Activated naive CD8-positive, alpha-beta T cell (primary cell): ENCODE measurements around the gene AGER.
"Not testable (repeated sequence)": the region's sequence is repeated elsewhere in the genome, so short reads cannot be mapped to it uniquely, and the experiment has no call there.

Experiments
- H3K27ac Mint-ChIP-seq: one replicate; pipeline ENCODE4 v1.8.0; 2021; ENCODE audit warnings: mixed read lengths
- H3K27me3 Mint-ChIP-seq: one replicate; pipeline ENCODE4 v1.8.0; 2021; ENCODE audit warnings: mixed read lengths
- H3K36me3 Mint-ChIP-seq: one replicate; pipeline ENCODE4 v1.8.0; 2021; ENCODE audit warnings: mixed read lengths
- H3K4me1 Mint-ChIP-seq: one replicate; pipeline ENCODE4 v1.8.0; 2021; ENCODE audit warnings: low read depth, mixed read lengths
- H3K4me3 Mint-ChIP-seq: one replicate; pipeline ENCODE4 v1.8.0; 2021; ENCODE audit warnings: mild to moderate bottlenecking, mixed read lengths
- H3K9me3 Mint-ChIP-seq: one replicate; pipeline ENCODE4 v1.8.0; 2021; ENCODE audit warnings: low read depth, mixed read lengths

Gene AGER

GRCh38 chr6:32210191-32210601 lies 26.1 kb upstream of the AGER start:
- Mint-ChIP-seq H3K4me3 (no peak overlapping the region), H3K27ac (no peak overlapping the region), H3K27me3 (no peaks in the 10 kb centered on the region), H3K36me3 (no peaks in the 10 kb centered on the region), H3K4me1 (no peaks in the 10 kb centered on the region), H3K9me3 (no peaks in the 10 kb centered on the region)

DNA sequence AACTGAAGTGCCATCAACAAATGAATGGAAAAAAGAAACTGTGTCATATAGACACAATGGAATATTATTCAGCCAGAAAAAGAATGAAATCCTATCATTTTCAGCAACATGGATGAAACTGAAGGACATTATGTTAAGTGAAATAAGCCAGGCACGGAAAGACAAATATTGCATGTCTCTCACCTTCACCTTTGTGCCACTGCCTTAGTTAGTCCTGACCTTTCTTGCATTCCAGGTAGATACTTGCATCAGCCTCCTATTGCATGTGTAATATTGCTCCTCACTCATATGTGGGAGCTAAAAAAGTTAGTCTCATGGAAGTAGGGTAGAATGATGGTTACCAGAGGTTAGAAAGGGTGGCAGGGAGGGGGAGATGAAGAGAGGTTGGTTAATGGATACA lies 24.9 kb upstream of the AGER start:
- Mint-ChIP-seq H3K4me1 (no peaks in the 10 kb centered on the region), H3K27me3 (no peaks in the 10 kb centered on the region)

DNA sequence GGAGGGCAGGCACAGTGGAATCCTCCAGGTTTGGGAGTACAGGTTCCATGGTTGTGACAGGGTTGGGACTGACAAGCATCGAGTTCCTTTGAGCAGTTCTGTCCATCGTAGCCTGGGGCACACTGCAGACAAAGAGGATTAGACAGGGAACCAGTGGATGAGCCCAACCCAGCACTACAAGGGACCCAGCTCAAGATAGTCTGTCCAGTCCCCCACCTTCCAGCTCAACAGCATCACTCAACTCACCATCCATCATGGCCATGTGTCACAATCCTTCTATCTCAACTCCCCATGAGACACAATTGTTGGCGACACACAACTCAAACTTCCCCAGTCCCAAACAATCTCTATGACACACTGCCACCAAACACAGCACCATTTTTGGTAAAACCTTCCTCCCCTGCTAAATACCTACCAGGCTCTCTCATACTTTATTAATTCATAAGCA lies 20.2 kb upstream of the AGER start:
- Mint-ChIP-seq H3K4me3 (no peak overlapping the region), H3K4me1 (no peaks in the 10 kb centered on the region), H3K9me3 (no peaks in the 10 kb centered on the region), H3K27me3 (no peaks in the 10 kb centered on the region), H3K36me3 (no peaks in the 10 kb centered on the region), H3K27ac (no peak overlapping the region)

More for the DNA sequence above, 24.9 kb upstream of the AGER start:
- Mint-ChIP-seq H3K27ac (no peak overlapping the region), H3K9me3 (no peaks in the 10 kb centered on the region), H3K4me3 (no peak overlapping the region), H3K36me3 (no peaks in the 10 kb centered on the region)

GRCh38 chr6:32203426-32204267 lies 19.6 kb upstream of the AGER start:
- Mint-ChIP-seq H3K9me3 (no peaks in the 10 kb centered on the region), H3K27ac (no peak overlapping the region), H3K4me1 (no peaks in the 10 kb centered on the region), H3K27me3 (no peaks in the 10 kb centered on the region), H3K36me3 (no peaks in the 10 kb centered on the region), H3K4me3 (no peak overlapping the region)

- H3K36me3 Mint-ChIP-seq, result no peaks in the 10 kb centered on the region
- no peak overlapping the region for H3K4me3 Mint-ChIP-seq
- no peaks in the 10 kb centered on the region for H3K9me3 Mint-ChIP-seq
- no peak overlapping the region for H3K27ac Mint-ChIP-seq
- H3K4me1 Mint-ChIP-seq, result no peaks in the 10 kb centered on the region
- no peaks in the 10 kb centered on the region for H3K27me3 Mint-ChIP-seq
These were observed 18.1 kb upstream of the AGER start for GRCh38 chr6:32202186-32202585.

- H3K4me3 Mint-ChIP-seq, result no peak overlapping the region
- H3K9me3 Mint-ChIP-seq, result no peaks in the 10 kb centered on the region
- H3K36me3 Mint-ChIP-seq, result no peaks in the 10 kb centered on the region
- H3K27me3 Mint-ChIP-seq, result no peaks in the 10 kb centered on the region
- peaks cover 4% of the 10 kb centered on the region for H3K4me1 Mint-ChIP-seq
- H3K27ac Mint-ChIP-seq, result no peak overlapping the region
These were observed 16.8 kb upstream of the AGER start for GRCh38 chr6:32200711-32201475.

DNA sequence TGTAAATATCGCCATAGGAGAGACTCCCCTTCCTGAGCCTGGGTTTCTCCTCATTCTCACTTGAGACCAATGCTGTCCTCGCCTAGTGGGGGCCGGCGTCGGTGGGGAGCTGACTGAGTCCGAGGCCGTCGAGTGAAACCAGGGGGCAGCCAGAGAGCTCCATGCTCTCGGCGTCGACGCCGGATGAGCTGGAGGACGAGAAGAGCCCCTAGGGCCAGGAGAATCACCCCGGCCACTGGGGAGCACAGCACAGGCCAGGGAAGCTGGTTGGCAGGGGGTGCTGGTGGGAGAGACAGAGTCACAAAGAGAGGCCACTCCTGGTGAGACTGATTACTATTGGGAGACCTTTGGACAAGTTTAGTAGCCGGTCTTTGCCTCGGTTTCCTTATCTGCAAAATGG lies 14.8 kb upstream of the AGER start:
- Mint-ChIP-seq H3K4me1 (peaks cover 19% of the 10 kb centered on the region), H3K27me3 (no peaks in the 10 kb centered on the region), H3K4me3 (no peak overlapping the region), H3K27ac (no peak overlapping the region), H3K9me3 (no peaks in the 10 kb centered on the region), H3K36me3 (no peaks in the 10 kb centered on the region)

DNA sequence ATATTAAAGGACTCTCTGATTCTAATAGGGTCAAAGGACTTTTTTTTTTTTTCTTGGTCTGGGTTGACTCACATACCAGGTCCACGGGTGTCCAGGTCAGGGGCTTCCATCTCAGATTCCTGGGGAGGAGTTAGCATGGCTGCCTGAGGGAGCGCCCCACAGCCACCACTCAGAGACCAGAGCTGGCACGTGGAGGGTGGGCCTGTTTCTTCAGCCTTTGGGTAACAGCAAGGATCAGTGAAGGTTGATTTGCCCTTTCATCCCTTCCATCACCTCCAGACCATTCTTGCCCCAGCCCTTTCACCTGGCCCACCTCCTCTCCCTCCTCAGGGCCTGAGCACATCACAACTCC lies 14.3 kb upstream of the AGER start:
- peaks cover 25% of the 10 kb centered on the region for H3K4me1 Mint-ChIP-seq
- H3K36me3 Mint-ChIP-seq, result no peaks in the 10 kb centered on the region
- no peaks in the 10 kb centered on the region for H3K9me3 Mint-ChIP-seq
- H3K27me3 Mint-ChIP-seq, result no peaks in the 10 kb centered on the region
- peak overlapping the region; percentile 10 for H3K27ac Mint-ChIP-seq
- no peak overlapping the region for H3K4me3 Mint-ChIP-seq

- Mint-ChIP-seq H3K4me3 (peak overlapping the region; percentile 95), H3K9me3 (no peaks in the 10 kb centered on the region), H3K27me3 (no peaks in the 10 kb centered on the region), H3K4me1 (peaks cover 32% of the 10 kb centered on the region), H3K36me3 (no peaks in the 10 kb centered on the region), H3K27ac (peak overlapping the region; percentile 97)
These were observed 12.9 kb upstream of the AGER start for GRCh38 chr6:32196682-32197616.

DNA sequence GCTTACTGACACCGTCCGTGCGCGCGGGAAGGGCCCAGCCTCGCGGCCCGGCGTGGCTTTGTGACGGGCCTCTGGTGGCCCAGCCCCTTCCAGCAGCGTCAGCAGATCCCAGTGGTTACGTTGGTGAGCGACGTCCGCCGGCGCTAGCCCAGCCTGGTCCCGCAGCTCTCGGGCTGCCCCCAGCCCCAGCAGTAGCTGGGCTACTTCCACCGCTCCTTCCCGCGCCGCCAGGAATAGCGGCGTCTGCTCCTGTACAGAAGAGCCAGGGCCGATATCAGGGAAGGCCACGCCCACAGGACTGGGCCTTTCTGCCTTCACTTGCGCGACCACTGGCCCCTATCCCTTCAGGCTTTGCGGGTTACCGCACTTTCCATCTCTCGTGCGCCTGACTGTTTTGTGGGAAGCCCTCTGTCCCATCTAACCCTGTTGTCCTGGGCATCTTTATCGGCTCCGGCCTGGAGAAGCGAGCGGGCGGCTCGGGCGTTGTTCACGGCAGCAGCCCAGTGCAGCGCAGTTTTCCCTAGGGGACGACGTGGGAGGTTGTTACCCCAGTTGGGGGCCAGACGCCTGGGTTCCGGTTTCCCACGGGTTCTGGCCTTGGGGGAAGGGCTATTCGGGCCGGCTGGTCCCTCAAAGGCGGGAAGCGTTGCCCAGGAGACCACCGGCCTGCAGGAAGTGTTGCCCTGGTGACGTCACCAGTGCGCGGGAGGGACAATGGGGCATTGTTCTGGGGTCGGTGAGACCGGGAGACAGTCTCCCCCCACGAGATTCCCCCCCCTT lies 12.0 kb upstream of the AGER start:
- H3K36me3 Mint-ChIP-seq, result no peaks in the 10 kb centered on the region
- peaks cover 39% of the 10 kb centered on the region for H3K4me1 Mint-ChIP-seq
- no peaks in the 10 kb centered on the region for H3K27me3 Mint-ChIP-seq
- no peaks in the 10 kb centered on the region for H3K9me3 Mint-ChIP-seq
- H3K27ac Mint-ChIP-seq, result peak overlapping the region; percentile 97
- peak overlapping the region; percentile 95 for H3K4me3 Mint-ChIP-seq

GRCh38 chr6:32195652-32195901 lies 11.5 kb upstream of the AGER start:
- Mint-ChIP-seq H3K27ac (peak overlapping the region; percentile 97), H3K36me3 (no peaks in the 10 kb centered on the region), H3K4me3 (peak overlapping the region; percentile 95), H3K27me3 (no peaks in the 10 kb centered on the region), H3K4me1 (peaks cover 41% of the 10 kb centered on the region), H3K9me3 (no peaks in the 10 kb centered on the region)

DNA sequence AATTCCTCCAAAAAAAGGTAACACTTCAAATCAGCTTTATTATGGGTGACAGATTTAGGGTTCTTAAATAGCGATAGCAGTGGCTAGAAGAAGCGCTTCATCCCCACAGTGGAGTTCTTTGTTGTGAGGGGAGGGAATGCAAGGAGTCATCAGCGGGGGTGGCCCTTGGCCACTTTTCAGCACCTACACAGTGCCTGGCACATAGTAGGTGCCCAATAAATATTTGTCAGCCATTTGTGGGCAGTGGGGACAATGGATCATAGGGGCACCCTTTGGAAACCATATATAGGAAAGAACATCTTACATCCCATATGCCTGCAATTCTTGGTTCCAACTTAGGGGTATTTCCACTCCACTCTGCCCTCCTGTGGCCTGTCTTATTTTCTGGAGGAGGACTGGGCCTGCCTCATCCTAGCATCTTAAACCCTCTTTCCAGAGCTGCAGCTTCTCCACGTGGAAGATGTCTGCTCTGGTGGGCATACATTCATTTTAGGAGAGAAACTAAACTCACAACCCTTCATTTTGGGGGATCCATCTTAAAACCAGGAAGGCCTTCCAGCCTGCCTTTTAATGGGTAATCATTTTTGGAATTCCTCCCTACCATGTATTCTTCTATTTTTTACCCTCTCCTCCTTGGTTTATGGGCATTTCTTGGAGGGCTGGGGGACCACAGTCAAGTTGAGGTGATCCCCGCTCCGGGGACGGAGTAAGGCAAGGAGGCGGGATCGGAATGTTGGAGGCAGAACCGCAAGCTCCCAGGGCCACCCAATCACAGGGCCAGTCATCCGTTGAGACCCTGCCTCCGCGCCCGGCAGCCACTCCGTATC lies 11.0 kb upstream of the AGER start:
- peaks cover 41% of the 10 kb centered on the region for H3K4me1 Mint-ChIP-seq
- no peaks in the 10 kb centered on the region for H3K9me3 Mint-ChIP-seq
- H3K36me3 Mint-ChIP-seq, result no peaks in the 10 kb centered on the region
- peak overlapping the region; percentile 93 for H3K4me3 Mint-ChIP-seq
- no peaks in the 10 kb centered on the region for H3K27me3 Mint-ChIP-seq
- peak overlapping the region; percentile 97 for H3K27ac Mint-ChIP-seq

DNA sequence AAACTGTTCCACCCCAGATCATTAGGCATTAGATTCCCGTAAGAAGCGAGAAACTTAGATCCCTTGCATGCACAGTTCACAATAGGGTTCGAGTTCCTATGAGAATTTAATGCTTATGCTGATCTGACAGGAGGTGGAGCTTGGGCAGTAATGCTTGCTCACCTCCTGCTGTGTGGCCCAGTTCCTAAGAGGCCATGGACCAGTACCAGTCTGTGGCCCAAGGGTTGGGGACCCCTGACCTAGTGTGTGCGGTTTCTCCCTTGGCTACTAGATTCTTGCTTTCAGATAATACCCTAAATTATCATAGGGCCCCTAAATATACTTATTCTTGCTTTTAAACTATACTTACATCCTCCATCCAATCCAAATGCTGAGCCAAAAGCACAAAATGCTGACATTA lies 10.3 kb upstream of the AGER start:
- peak overlapping the region; percentile 97 for H3K27ac Mint-ChIP-seq
- no peaks in the 10 kb centered on the region for H3K36me3 Mint-ChIP-seq
- peaks cover 41% of the 10 kb centered on the region for H3K4me1 Mint-ChIP-seq
- no peaks in the 10 kb centered on the region for H3K9me3 Mint-ChIP-seq
- H3K4me3 Mint-ChIP-seq, result peak overlapping the region; percentile 93
- no peaks in the 10 kb centered on the region for H3K27me3 Mint-ChIP-seq

GRCh38 chr6:32193096-32193495 lies 9.0 kb upstream of the AGER start:
- Mint-ChIP-seq H3K4me1 (peaks cover 54% of the 10 kb centered on the region), H3K4me3 (peak overlapping the region; percentile 94), H3K27ac (peak overlapping the region; percentile 97)
- H3K36me3 Mint-ChIP-seq, H3K27me3 Mint-ChIP-seq, H3K9me3 Mint-ChIP-seq: not testable (repeated sequence)
